Stromal cell of bone marrow (primary cell): ENCODE measurements around the gene AHSP.
"Not testable (repeated sequence)": the region's sequence is repeated elsewhere in the genome, so short reads cannot be mapped to it uniquely, and the experiment has no call there.

Source experiments
- DNase-seq: peaks from one replicate; pipeline ENCODE4 v3.0.0-alpha.2; 2012; ENCODE audit warnings: low read depth

The AHSP gene

DNA sequence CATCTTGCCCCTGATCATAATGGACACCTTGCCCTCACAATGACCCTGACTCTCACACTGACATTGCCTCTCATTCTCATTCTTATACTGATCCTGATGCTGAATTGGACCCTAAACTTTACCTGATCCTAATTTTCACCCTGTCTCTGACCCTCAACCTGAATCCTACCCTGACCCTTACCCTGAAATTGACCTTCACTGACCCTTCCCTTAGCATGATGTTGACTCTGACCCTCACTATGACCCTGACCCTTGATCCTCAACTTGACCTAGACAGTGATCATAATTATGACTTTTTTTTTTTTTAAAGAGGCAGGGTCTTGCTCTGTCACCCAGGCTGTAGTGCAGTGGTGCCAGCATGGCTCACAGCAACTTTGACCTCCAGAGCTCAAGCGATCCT lies 3.4 kb downstream of the AHSP start:
- no peak for DNase-seq

DNA sequence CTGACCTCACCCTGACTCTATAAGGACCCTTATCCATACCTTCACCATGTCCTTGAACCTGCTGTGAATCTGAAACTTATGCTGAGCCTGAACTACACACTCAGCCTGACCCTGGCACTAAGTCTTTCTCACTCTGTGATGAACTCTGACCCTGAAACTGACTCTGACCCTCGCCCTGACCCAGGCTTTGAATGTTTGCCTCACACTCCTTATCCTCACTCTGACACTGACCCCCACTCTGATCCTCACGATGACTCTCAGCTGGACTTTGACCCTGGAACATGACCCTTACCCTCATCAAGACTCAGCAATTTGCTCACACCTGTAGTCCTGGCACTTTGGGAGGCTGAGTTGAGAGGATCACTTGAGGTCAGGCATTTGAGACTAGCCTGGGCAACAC lies 4.4 kb downstream of the AHSP start:
- DNase-seq = no peak

DNA sequence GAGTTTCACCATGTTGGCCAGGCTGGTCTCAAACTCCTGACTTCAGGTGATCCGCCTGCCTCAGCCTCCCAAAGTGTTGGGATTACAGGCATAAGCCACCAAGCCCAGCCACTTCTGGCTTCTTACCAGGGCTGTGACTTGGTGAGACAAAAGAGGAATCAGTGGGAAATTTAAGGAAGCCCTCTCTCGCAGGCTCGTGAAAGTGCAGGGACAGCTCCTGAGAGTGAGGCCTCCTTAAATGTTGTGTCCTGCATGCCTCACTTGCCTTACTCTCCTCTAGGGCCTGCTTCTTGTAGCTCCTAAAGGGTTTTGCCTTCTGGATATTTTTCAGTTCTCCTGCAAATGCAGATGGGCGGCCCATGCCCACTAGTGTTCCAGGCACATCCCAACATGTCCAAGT lies 5.2 kb downstream of the AHSP start:
- no peak for DNase-seq

DNA sequence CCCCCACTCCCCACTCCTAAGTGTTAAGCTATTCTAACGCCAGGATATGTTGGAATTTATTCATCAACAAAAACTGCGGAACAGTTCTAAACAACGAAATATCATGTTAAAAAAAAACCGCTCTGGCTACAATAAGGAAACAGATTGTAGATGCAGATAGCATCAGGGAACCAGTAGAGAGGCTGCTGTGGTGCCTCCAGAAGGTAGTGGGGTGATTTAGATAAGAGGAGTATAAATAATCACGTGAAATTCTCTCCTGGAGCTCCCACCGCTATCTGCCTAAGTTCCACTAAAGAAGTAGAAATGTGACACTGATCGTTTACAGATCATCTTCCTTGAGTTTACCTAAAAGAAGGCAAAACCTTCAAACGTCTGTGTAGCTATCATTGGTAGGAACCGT lies 8.0 kb downstream of the AHSP start:
- no peak for DNase-seq

DNA sequence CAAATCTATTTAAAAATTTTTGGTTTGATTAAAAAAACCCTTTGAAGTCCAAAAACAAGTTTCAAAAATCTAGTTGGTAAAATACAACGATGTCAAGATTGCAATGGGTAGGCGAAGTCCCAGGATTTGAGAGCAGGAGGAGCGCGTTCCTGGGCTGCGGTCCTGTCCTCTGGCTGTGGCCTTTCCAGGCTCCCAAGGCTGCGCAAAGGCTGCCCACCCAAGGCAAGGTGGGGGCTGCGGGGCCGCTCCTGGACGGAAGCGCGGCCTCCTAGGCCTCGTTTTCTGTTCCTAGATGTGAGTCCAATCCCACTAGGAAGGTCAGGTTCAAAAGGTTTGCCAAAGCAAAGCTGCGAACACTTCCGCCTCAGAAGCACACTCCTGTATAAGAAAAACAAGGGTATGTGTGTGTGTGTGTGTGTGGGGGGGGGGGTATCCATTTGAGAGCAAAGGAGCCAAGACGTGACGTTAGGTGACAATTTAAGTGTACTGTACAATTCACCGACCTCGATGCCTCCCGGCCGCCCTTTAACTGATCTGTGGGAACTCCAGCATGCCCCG lies 9.2 kb downstream of the AHSP start:
- no peak for DNase-seq

DNA sequence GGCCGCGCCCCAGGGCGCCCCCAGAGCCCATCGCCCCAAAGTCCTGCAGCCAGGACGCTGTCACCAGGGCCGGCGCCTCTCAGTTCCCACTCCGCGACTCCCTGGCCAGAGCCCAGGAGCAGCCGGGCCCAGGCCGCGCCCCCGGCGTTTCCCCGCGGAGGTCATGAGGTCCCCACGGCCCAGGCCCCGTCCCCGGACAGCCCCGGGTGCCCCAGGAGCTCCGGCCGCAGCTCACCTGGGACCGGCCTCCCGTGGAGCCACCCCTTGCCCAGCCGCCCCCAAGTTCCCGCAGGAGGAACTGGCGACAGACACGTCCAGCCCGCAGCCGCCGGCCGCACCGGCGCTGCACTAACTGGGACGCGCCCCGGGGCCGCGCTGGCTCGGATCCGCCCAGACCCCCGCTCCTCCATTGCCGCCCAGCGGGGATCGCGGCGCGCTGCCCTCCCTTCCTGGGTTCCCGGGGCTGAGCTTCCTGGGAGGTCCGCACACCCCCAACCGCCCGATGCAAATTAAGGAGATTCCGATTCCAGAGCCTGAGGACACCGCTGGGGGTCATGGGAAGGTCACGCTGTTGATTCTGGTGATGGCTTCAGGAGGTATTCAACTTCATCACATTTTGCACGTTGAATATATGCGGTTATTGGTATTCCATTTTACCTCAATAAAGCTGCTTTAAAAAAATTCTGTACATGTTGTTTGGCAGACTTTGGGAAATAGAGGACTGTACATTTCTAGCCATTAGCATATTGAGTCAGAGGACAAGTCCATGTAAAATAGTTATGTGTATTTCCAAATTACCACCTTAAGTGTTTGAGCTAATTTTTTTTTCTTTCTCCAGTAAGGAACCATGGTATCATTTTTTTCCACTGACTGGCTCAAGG lies 9.9 kb downstream of the AHSP start:
- no peak for DNase-seq

DNA sequence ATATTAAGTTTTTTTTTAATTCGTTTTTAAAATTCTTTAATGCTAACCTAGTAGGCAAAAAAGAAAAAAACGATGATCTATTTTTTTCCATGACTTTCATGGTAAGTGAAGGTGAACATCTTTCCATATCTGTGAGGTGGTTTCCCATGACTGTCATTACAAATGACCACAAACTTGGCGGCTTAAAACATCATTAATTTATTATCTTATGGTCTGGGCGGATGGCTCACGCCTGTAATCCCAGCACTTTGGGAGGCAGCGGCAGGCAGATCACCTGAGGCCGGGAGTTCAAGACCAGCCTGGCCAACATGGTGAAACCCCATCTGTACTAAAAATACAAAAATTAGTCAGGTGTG lies 10.5 kb downstream of the AHSP start:
- DNase-seq = not testable (repeated sequence)

DNA sequence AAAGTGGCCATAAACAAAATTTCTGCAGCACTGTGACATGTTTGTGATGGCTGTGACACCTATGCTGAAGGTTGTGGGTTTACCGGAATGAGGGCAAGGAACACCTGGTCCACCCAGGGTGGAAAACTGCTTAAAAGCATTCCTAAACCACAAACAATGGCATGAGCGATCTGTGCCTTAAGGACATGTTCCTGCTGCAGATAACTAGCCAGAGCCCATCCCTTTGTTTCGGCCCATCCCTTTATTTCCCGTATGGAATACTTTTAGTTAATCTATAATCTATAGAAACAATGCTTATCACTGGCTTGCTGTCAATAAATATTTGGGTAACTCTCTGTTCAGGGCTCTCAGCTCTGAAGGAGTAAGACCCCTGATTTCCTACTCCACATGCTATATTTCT lies 12.1 kb downstream of the AHSP start:
- not testable (repeated sequence) for DNase-seq

DNA sequence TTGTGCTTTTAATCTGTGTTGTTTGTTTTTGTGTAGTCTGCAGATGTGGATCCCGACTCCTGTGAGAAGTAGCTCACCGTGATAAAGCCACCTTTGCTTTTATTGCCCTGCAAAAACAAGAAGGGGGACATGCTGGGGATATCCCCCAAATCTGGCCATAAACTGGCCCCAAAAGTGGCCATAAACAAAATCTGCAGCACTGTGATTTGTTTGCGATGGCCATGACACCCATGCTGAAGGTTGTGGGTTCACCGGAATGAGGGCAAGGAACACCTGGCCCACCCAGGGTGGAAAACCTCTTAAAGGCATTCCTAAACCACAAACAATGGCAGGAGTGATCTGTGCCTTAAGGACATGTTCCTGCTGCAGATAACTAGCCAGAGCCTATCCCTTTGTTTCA lies 15.1 kb downstream of the AHSP start:
- DNase-seq = no peak

DNA sequence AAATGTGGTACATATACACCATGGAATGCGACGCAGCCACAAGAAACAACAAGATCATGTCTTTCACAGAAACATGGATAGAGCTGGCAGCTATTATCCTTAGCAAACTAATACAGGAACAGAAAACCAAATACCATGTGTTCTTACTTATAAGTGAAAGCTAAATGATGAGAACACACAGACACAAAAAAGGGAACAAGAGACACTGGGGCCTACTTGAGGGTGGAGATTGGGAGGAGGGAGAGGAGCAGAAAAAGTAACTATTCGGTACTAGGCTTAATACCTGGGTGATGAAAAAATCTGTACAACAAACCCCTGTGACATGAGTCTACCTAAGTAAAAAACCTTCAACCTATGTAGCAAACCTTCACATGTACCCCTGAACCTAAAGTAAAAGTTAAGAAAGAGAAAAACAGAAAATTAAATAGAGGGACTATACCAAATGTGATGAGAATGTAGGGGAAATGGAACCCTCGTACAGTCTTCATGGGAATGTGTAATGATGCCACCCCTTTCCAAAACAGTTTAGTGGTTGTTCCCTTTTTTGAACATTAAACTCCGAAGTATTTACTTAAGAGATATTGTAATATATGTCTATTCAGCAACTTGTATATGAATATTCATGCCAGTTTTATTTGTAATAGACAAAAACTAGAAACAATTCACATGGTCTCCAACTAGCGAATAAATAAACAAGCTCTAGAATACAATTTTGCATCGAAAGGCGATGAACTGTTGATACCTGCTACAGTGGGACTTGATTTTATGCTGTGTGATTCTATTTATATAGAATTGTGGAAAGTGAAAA lies 33.9 kb downstream of the AHSP start:
- no peak for DNase-seq

DNA sequence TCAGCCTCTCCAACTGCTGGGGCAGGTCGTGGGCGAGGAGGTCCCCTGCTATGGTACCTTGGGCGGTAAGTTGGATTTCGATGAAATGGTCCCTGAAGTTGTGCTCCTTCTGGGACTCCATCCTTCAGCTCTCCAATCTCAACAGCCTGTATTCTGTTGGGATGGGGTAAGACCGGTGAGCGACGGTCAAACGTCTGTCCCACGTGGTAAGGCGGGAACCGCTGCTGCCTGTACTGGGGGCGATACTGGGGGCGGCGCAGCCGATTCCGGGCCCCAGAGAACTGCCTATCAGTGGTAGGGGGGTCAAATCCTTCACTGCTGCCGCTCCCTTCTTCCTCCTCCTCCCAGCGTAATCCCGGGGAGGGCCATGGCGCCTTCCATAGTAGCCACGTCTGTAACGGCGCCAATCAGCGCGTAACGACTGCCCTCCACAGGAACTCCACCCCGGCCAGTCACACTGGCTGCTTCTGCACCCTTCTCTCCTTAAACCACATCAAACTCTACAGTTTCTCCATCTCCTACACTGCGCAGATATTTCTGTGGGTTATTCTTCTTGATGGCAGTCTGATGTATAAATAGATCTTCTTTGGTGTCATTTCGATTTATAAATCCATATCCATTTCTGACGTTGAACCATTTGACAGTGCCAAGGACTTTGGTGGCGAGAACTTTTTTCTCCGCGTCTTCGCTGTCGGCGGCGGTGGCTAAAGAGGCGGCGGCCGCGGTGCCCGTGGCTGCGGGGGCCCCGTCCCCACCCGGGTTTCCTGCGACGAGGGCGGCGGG lies 41.1 kb downstream of the AHSP start:
- DNase-seq = no peak

DNA sequence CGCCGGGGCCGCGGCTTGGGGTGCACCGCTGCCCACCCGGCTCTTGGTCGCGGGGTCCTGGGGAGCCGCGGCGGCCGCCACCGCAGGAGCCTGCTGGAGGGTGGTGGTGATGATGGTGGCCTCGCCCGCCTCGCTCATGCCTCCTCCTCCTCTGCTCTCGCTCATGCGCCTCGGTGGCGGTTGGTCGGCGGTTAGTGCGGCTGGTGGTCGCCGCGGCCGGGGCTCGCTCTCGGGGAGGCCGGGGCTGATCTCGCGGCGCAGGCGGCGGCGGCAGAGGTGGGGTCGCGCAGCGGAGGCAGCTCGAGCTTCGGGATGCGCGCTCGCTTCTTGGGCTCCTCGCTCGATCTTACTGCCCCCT lies 41.6 kb downstream of the AHSP start:
- no peak for DNase-seq

DNA sequence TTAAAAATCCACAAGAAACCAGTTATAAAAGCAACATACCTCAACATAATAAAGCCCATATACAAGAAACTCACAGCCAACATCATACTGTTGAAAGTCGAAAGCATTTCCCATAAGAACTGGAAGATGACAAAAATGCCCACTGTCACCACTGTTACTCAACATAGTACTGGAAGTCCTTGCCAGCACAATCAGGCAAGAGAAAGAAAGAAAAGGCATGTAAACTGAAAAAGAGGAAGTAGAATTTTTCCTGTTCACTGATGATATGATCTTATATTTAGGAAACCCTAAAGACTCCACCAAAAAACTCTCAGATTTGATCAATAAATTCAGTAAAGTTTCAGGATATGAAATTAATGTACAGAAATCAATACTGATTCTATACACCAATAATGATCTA lies 45.1 kb downstream of the AHSP start:
- DNase-seq = no peak

DNA sequence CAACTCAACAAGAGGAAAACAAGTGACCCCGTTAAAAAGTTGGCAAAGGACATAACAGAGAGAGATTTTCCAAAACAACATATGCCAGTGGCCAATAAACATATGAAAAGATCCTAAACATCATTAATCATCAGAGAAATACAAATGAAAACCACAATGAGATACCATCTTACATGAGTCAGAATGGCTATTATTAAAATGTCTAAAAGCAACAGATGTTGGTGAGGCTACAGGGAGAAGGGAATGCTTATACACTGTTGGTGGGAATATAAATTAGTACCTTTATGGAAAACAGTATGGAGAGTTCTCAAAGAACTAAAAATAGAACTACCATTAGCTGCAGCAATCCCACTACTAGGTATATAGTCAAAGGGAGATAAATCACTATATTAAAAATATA lies 46.5 kb downstream of the AHSP start:
- not testable (repeated sequence) for DNase-seq

DNA sequence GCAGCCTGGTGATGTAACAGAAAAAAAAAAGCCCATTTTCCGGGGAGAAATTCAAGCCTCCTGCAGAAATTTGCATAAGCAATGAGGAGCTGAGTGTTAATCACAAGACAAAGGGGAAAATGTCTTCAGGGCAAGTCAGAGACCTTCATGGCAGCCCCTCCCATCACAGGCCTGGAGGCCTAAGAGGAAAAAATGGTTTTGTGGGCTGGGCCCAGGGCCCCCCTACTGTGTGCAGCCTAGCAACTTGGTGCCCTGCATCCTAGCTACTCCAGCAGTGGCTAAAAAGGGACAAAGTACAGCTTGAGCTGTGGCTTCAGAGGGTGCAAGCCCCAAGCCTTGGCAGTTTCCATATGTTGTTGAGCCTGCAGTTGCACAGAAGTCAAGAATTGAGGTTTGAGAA lies 49.7 kb downstream of the AHSP start:
- DNase-seq = no peak
